GM23248 (cell line): ENCODE measurements around the gene SELENOS. TPM values are rescaled to one million over a fixed set of nuclear protein-coding genes. Genes with fewer than 3 reads are reported as not detected.

Experiments
- DNase-seq: peaks from one replicate; pipeline ENCODE4 v3.0.0-alpha.2; 2015
- H2AFZ ChIP-seq: fragments of 200-600 bp; sonication (generic); 2 replicates; pipeline ENCODE4 v1.6.1; 2016; ENCODE audit warnings: antibody characterized with exemption
- H3F3A ChIP-seq: fragments of 200-600 bp; sonication (generic); 2 replicates; pipeline ENCODE4 v1.6.1; 2016; ENCODE audit warnings: mild to moderate bottlenecking, antibody characterized with exemption, mixed run types; ENCODE audit not compliant: insufficient read depth
- H3K27ac ChIP-seq: fragments of 200-600 bp; sonication (generic); 2 replicates; pipeline ENCODE4 v1.5.1; 2016; ENCODE audit warnings: mild to moderate bottlenecking
- H3K27me3 ChIP-seq: fragments of 200-600 bp; sonication (generic); replicated peaks from 2 replicates; pipeline ENCODE4 v1.6.1; 2016; ENCODE audit warnings: mild to moderate bottlenecking; ENCODE audit not compliant: insufficient read depth
- H3K36me3 ChIP-seq: fragments of 200-600 bp; sonication (generic); 2 replicates; pipeline ENCODE4 v1.6.1; 2016; ENCODE audit warnings: low read depth, mild to moderate bottlenecking
- H3K4me1 ChIP-seq: fragments of 200-600 bp; sonication (generic); 2 replicates; pipeline ENCODE4 v1.6.1; 2016; ENCODE audit warnings: mild to moderate bottlenecking; ENCODE audit not compliant: insufficient read depth
- H3K4me2 ChIP-seq: fragments of 200-600 bp; sonication (generic); one replicate; pipeline ENCODE4 v1.6.1; 2016; ENCODE audit warnings: mild to moderate bottlenecking; ENCODE audit not compliant: unreplicated experiment
- H3K4me3 ChIP-seq: fragments of 200-600 bp; sonication (generic); 2 replicates; pipeline ENCODE4 v1.5.1; 2016; ENCODE audit warnings: mild to moderate bottlenecking
- H3K79me2 ChIP-seq: fragments of 200-600 bp; sonication (generic); 2 replicates; pipeline ENCODE4 v1.6.1; 2016; ENCODE audit warnings: mild to moderate bottlenecking; ENCODE audit not compliant: insufficient read depth
- H3K9ac ChIP-seq: fragments of 200-600 bp; sonication (generic); 2 replicates; pipeline ENCODE4 v1.6.1; 2016; ENCODE audit warnings: mild to moderate bottlenecking
- H3K9me2 ChIP-seq: fragments of 200-600 bp; sonication (generic); 2 replicates; pipeline ENCODE4 v1.6.1; 2016; ENCODE audit warnings: mixed run types, mild to moderate bottlenecking, moderate library complexity; ENCODE audit not compliant: insufficient read depth
- H3K9me3 ChIP-seq: fragments of 200-600 bp; sonication (generic); one replicate; pipeline ENCODE4 v1.6.1; 2017; ENCODE audit warnings: low read depth
- H4K20me1 ChIP-seq: fragments of 200-600 bp; sonication (generic); 2 replicates; pipeline ENCODE4 v1.6.0; 2016; ENCODE audit not compliant: insufficient read depth
- EZH2 ChIP-seq: fragments of 200-600 bp; sonication (generic); IDR thresholded peaks from 2 replicates; pipeline ENCODE4 v1.6.1; 2018; ENCODE audit warnings: antibody characterized with exemption, mild to moderate bottlenecking; ENCODE audit not compliant: insufficient read depth, poor library complexity, severe bottlenecking
- EZH2phosphoT487 ChIP-seq: fragments of 200-600 bp; sonication (generic); IDR thresholded peaks from 2 replicates; pipeline ENCODE4 v1.6.1; 2018; ENCODE audit warnings: antibody characterized with exemption, moderate library complexity, mild to moderate bottlenecking, low read depth; ENCODE audit not compliant: insufficient read depth
- WGBS, 2 experiments: methylation state at CpG; one replicate each; pipeline ENCODE4 v1.1.6; 2015 to 2017; ENCODE audit warnings: low lambda C conversion rate in 2 of 2, low coverage in 1 of 2; ENCODE audit errors: missing lambda C conversion rate in 2 of 2; 5-methylcytosine and 5-hydroxymethylcytosine counted together
- in situ Hi-C: fragments of 300-500 bp; cut with MboI; formaldehyde crosslinking; loops from 2 replicates; pipeline ENCODE4 v1.15.0; 2020
- polyA plus RNA-seq: library from polyadenylated mRNA; unstranded; fragments of >200 nt; fragmentation: Nextera tagmentation; extraction: Ambion mirVana; gene quantifications from 2 replicates; pipeline ENCODE4 v1.2.1, GENCODE V29; 2016
- total RNA-seq: library from RNA; depleted of rRNA; stranded (reverse); fragments of >200 nt; shearing (Covaris generic); gene quantifications from 2 replicates; pipeline ENCODE4 v1.2.3, GENCODE V29; 2014

Gene SELENOS
- total and polyA plus RNA-seq, 2 experiments from 2014 or later = 98.7 to 142 TPM

- Histone ChIP-seq H3K79me2 (peaks cover 44% of the 10 kb centered on the region), H2AFZ (peak within 1 kb of the TSS; percentile 80), H3F3A (peaks cover 20% of the 10 kb centered on the region), H3K36me3 (no peaks in the 10 kb centered on the region), H3K4me1 (peaks cover 24% of the 10 kb centered on the region), H3K27ac (peak within 1 kb of the TSS; percentile 91), H3K27me3 (no peaks in the 10 kb centered on the region), H3K9me3 (no peaks in the 10 kb centered on the region), H3K4me3 (peak within 1 kb of the TSS; percentile 90), H4K20me1 (no peaks in the 10 kb centered on the region), H3K9me2 (no peaks in the 10 kb centered on the region), H3K4me2 (peak within 1 kb of the TSS; percentile 96), H3K9ac (peak within 1 kb of the TSS; percentile 92)
- DNase-seq = peak; percentile 97
- WGBS, 2 experiments = 1% methylated on average over 49 to 90 of the region's 108 CpGs
- TF ChIP-seq EZH2phosphoT487 = no peak
- no peak for TF ChIP-seq EZH2
- in situ Hi-C loops = loop anchor here (10.0 to 25.0 kb wide), 2 partner anchors 167 to 340 kb away; partner anchors contain the start of gene LRRK1
Observed at GRCh38 chr15:101251830-101252820, 25.2 kb downstream of the SELENOS start, which contains the start of gene CHSY1. Gene CHSY1 (minus strand): TSS chr15:101252048. CDS start chr15:101251456, 592 bp downstream.

GRCh38 chr15:101250873-101251829, 26.1 kb downstream of the SELENOS start:
- Histone ChIP-seq H3K9me3 (no peaks in the 10 kb centered on the region), H3F3A (peaks cover 20% of the 10 kb centered on the region), H3K9me2 (no peaks in the 10 kb centered on the region), H3K4me2 (peak overlapping the region; percentile 96), H3K9ac (peak overlapping the region; percentile 92), H2AFZ (peak overlapping the region; percentile 55), H3K36me3 (no peaks in the 10 kb centered on the region), H3K4me3 (peak overlapping the region; percentile 90), H3K79me2 (peaks cover 54% of the 10 kb centered on the region), H3K4me1 (peaks cover 24% of the 10 kb centered on the region), H4K20me1 (0 out of 2 replicates have a peak, but pooled peaks cover under 1% of the 10 kb centered on the region), H3K27me3 (no peaks in the 10 kb centered on the region), H3K27ac (peak overlapping the region; percentile 91)
- WGBS, 2 experiments = 1% methylated on average over 57 to 104 of the region's 150 CpGs
- no peak for TF ChIP-seq EZH2
- in situ Hi-C loops = loop anchor here (10.0 to 25.0 kb wide), 2 partner anchors 166 to 339 kb away; partner anchors contain the start of gene LRRK1
- peak; percentile 81 for DNase-seq

GRCh38 chr15:101250341-101250831, 26.9 kb downstream of the SELENOS start:
- DNase-seq = peak; percentile 90

More at GRCh38 chr15:101250341-101250831, 26.9 kb downstream of the SELENOS start:
- Histone ChIP-seq H3K79me2 (peaks cover 62% of the 10 kb centered on the region), H3K9me2 (no peaks in the 10 kb centered on the region), H3K27me3 (no peaks in the 10 kb centered on the region), H4K20me1 (0 out of 2 replicates have a peak, but pooled peaks cover 6% of the 10 kb centered on the region), H3F3A (peaks cover 27% of the 10 kb centered on the region), H3K36me3 (no peaks in the 10 kb centered on the region), H3K9ac (peak overlapping the region; percentile 92), H3K4me1 (peaks cover 24% of the 10 kb centered on the region), H2AFZ (peak overlapping the region; percentile 55), H3K4me3 (peak overlapping the region; percentile 90), H3K27ac (peak overlapping the region; percentile 91), H3K4me2 (peak overlapping the region; percentile 96), H3K9me3 (no peaks in the 10 kb centered on the region)
- 0 to 1% methylated on average over 6 of the region's 6 CpGs for WGBS, 2 experiments
- in situ Hi-C loops = loop anchor here (10.0 to 25.0 kb wide), 2 partner anchors 166 to 338 kb away; partner anchors contain the start of gene LRRK1
- TF ChIP-seq EZH2 (no peak), EZH2phosphoT487 (no peak)
